HL-60 (cell line): Measurements from ENCODE around the gene PACRG.

Experiments used
- DNase-seq, 2 experiments: peaks; one replicate each; pipeline ENCODE4 v3.0.0-alpha.2; 2010 to 2020; ENCODE audit warnings: low read depth in 1 of 2, low spot score in 1 of 2
- H3K27ac ChIP-seq: fragments of 250-450 bp; sonication (Bioruptor Pico); replicated peaks from 2 replicates; pipeline ENCODE4 v1.5.1; 2020; ENCODE audit warnings: mild to moderate bottlenecking, moderate library complexity
- H3K27me3 ChIP-seq: fragments of 250-450 bp; sonication (Bioruptor Pico); 2 replicates; pipeline ENCODE4 v1.5.1; 2021; ENCODE audit warnings: mild to moderate bottlenecking, moderate library complexity; ENCODE audit not compliant: insufficient read depth, poor library complexity, severe bottlenecking
- H3K4me3 ChIP-seq: replicated peaks from 2 replicates; pipeline ENCODE4 v1.5.1; 2011; ENCODE audit warnings: mild to moderate bottlenecking, control low read depth, low read length; ENCODE audit not compliant: insufficient read depth
- GABPA ChIP-seq: IDR thresholded peaks from 2 replicates; pipeline ENCODE4 v1.6.1; 2012; ENCODE audit warnings: low read depth
- POLR2AphosphoS5 ChIP-seq: IDR thresholded peaks from 2 replicates; pipeline ENCODE4 v1.6.1; 2012; ENCODE audit warnings: low read depth
- SPI1 ChIP-seq: IDR thresholded peaks from 2 replicates; pipeline ENCODE4 v1.6.1; 2012; ENCODE audit warnings: low read depth, mild to moderate bottlenecking, borderline replicate concordance
- TF ChIP-seq, protein P1 (sequence below): IDR thresholded peaks from one replicate; pipeline ENCODE4 v1.5.1; 2011; ENCODE audit warnings: low read length, control low read depth, inconsistent platforms; ENCODE audit not compliant: insufficient read depth
- TF ChIP-seq, protein P2 (sequence below): IDR thresholded peaks from 2 replicates; pipeline ENCODE4 v1.6.1; 2012; ENCODE audit warnings: low read depth; ENCODE audit not compliant: insufficient replicate concordance

Gene PACRG

DNA sequence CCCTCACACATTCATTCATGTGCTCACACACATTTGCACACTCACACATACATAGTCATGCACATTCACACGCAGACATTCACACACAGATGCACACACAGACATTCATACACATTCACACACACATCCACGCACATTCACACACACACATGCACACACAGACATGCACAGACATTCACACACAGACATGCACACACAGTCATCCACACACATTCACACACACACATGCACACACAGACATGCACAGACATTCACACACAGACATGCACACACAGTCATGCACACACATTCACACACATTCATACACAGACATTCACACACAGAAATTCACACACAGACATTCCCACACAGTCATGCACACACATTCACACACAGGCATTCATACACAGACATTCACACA lies 147.3 kb downstream of the PACRG start:
- TF ChIP-seq, protein P1, sequence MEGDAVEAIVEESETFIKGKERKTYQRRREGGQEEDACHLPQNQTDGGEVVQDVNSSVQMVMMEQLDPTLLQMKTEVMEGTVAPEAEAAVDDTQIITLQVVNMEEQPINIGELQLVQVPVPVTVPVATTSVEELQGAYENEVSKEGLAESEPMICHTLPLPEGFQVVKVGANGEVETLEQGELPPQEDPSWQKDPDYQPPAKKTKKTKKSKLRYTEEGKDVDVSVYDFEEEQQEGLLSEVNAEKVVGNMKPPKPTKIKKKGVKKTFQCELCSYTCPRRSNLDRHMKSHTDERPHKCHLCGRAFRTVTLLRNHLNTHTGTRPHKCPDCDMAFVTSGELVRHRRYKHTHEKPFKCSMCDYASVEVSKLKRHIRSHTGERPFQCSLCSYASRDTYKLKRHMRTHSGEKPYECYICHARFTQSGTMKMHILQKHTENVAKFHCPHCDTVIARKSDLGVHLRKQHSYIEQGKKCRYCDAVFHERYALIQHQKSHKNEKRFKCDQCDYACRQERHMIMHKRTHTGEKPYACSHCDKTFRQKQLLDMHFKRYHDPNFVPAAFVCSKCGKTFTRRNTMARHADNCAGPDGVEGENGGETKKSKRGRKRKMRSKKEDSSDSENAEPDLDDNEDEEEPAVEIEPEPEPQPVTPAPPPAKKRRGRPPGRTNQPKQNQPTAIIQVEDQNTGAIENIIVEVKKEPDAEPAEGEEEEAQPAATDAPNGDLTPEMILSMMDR: no peak
- Histone ChIP-seq H3K27me3 (no peaks in the 10 kb centered on the region), H3K27ac (no peak overlapping the region), H3K4me3 (no peak overlapping the region)
- no peak for DNase-seq

DNA sequence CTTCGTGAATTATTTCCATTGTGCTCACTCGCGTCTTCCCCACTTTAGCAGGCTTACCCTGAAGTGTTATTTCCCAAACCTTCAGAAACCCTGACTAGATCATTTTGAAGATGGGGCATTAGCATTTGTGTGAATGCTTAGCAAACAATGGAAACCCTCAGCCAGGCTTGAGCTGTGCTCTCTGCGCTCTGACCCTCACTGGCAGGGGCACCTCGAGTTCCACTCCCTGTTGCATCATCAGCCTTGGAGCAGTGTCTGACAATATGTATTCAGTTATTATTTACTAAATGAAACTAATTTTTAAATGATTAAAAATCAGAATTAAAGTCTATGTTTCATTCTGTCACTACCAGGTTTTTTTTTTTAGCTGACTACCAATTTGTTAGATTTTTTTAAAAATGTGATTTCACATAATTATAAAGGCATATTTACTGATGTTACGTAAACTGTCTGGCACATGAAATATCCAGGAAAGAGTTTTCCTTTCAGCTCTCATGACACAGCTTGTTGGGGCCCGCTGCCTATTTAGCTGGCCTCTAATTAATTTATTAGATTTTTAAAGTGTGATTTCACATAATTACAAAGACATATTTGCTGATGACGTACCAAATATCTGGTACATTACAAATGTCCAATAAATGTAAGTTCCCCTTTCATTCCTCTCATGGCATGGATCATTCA lies 155.2 kb downstream of the PACRG start:
- no peak for TF ChIP-seq GABPA
- TF ChIP-seq, protein P1: no peak
- no peak for TF ChIP-seq POLR2AphosphoS5
- TF ChIP-seq, protein P2, sequence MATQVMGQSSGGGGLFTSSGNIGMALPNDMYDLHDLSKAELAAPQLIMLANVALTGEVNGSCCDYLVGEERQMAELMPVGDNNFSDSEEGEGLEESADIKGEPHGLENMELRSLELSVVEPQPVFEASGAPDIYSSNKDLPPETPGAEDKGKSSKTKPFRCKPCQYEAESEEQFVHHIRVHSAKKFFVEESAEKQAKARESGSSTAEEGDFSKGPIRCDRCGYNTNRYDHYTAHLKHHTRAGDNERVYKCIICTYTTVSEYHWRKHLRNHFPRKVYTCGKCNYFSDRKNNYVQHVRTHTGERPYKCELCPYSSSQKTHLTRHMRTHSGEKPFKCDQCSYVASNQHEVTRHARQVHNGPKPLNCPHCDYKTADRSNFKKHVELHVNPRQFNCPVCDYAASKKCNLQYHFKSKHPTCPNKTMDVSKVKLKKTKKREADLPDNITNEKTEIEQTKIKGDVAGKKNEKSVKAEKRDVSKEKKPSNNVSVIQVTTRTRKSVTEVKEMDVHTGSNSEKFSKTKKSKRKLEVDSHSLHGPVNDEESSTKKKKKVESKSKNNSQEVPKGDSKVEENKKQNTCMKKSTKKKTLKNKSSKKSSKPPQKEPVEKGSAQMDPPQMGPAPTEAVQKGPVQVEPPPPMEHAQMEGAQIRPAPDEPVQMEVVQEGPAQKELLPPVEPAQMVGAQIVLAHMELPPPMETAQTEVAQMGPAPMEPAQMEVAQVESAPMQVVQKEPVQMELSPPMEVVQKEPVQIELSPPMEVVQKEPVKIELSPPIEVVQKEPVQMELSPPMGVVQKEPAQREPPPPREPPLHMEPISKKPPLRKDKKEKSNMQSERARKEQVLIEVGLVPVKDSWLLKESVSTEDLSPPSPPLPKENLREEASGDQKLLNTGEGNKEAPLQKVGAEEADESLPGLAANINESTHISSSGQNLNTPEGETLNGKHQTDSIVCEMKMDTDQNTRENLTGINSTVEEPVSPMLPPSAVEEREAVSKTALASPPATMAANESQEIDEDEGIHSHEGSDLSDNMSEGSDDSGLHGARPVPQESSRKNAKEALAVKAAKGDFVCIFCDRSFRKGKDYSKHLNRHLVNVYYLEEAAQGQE: no peak
- TF ChIP-seq SPI1: no peak
- Histone ChIP-seq H3K27me3 (no peaks in the 10 kb centered on the region), H3K27ac (no peak overlapping the region), H3K4me3 (no peak overlapping the region)
- no peak for DNase-seq

DNA sequence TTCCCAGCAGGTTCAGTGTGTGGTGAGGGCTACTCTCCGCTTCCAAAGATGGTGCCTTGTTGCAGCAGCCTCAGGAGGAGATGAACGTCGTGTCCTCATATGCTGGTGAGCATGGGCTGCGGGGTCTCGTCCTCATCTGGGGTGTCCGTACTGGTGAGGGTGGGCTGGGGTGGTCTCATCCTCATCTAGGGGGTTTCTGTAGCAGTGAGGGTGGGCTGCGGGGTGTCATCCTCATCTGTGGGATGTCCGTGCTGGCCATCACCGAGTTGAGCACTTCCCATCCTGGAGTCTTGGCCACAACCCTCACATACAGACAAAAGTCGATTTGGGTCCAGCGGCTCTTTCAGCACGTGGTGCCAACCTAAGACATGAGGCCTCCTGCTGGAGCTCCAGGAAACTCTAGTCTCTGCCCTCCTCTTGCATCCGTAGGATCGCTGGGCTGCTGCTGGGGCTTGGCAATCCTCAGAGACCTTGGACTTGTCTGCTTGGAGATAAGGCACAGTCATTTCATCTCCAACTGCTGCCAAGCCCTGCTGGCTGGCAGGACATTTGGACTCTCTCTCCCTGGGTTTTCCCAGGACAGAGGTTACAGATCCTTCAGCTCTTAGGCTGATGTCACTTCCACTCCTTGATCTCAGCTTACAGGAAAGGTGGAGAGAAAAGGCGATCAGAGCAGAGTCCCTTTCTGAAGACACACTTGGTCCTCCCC lies 160.4 kb downstream of the PACRG start:
- no peak overlapping the region for H3K27ac ChIP-seq
- DNase-seq: no peak
- no peak overlapping the region for H3K4me3 ChIP-seq
- H3K27me3 ChIP-seq: no peaks in the 10 kb centered on the region
- TF ChIP-seq SPI1 (no peak), POLR2AphosphoS5 (no peak), GABPA (no peak)
- TF ChIP-seq, protein P1: no peak
- TF ChIP-seq, protein P2: no peak

DNA sequence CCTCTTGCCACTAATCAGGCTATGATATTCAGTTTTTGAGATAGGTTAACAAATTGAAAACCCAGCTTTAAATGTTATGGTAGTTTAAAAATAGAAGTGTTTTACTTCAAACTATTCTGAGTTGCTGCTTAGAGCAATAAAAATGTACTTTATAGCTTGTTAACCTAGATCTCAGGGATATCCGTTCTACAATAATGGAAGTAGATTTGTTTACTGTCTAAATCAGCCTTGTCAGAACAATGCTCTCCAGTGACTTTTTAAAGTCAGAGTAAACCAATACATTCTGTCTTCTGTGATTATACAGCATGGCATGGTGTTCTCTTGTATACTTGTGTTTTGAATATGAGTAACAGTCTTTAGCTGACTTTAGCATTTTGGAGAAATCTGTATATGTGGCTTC lies 161.5 kb downstream of the PACRG start:
- no peak for DNase-seq
- H3K27me3 ChIP-seq: no peaks in the 10 kb centered on the region
- no peak overlapping the region for H3K4me3 ChIP-seq
- H3K27ac ChIP-seq: no peak overlapping the region
- TF ChIP-seq GABPA: no peak
- TF ChIP-seq SPI1: no peak
- no peak for TF ChIP-seq POLR2AphosphoS5
